Stimulated activated CD8-positive, alpha-beta memory T cell treated with anti-CD3 and anti-CD28 coated beads, Interleukin-4, amount 100 ng/mL, for 24 hours (primary cell): Measurements from ENCODE around the gene DCTN5.
"Not testable (repeated sequence)": the region's sequence is repeated elsewhere in the genome, so short reads cannot be mapped to it uniquely, and the experiment has no call there.

Experiments
- DNase-seq: peaks from one replicate; pipeline ENCODE4 v3.0.0-alpha.2; 2020; ENCODE audit warnings: low read depth

Gene DCTN5

DNA sequence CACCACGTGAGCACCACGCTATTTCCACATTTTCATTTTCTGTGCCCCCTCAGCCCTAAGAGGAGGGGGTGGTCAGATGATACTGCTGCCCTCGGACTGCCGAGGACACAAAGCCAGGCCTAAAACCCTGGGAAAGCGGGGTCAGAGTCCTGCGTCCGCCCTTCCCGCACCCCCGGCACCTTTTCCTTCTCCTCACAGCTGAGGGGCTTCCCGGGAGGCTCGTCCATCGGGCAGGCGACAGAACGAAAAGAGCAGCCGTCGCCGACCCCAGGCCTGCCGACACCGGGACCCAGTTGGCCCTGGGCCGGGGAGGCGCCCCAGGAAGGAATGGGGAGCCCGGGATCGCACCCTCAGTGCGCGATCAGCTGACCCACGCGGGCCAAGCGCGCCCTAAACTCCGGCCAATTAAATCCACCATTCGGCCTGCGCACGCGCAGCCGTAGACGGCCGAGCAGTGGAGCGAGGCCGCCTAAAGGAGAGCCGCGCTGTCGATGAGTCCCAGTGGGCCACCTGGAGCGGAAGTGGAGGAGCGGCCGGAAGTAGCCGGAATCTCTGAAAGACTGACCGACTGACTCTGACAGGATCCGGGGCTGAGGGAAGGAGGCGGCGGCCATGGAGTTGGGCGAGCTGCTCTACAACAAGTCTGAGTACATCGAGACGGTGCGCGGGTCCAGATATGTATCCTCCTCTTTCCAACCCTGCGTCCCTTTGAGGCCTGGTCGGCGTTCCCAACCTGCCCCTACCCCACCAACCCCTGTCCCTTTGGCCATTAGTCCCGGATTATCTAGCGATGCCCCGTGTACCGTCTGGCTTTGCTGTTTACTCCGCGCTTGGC lies at the start of gene DCTN5, which contains the start of gene PALB2:
DCTN5 (plus strand) TSS at position 536 of the 835 bp plus-strand sequence; CDS start at position 613, 77 bp downstream.
PALB2 (minus strand) TSS at position 380 of the 835 bp plus-strand sequence; CDS start at position 227, 153 bp downstream.
- peak; percentile 83 for DNase-seq

DNA sequence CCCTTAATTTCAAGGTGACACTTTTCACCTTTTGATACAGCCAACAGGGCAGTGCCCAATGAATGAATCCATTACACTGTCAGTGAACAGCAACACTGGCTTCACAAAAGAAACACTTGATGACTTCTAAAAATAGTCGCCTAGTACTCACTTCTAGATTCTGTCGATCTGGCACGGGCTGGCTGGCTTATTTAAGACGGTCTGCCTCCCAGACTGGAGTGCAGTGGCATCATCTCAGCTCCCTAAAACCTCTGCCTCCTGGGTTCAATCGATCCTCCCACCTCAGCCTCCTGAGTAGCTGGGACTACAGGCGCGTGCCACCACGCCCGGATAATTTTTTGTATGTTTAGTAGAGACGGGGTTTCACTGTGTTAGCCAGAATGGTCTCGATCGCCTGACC lies 47.1 kb upstream of the DCTN5 start:
- DNase-seq, result no peak

- no peak for DNase-seq
These were observed 45.9 kb upstream of the DCTN5 start for GRCh38 chr16:23595246-23595950.

GRCh38 chr16:23595951-23596720 lies 45.1 kb upstream of the DCTN5 start, which contains the start of gene NDUFAB1:
Gene NDUFAB1, minus strand, starts transcription at chr16:23596316. Its CDS starts 26 bp downstream, at chr16:23596290.
- DNase-seq, result peak; percentile 88

DNA sequence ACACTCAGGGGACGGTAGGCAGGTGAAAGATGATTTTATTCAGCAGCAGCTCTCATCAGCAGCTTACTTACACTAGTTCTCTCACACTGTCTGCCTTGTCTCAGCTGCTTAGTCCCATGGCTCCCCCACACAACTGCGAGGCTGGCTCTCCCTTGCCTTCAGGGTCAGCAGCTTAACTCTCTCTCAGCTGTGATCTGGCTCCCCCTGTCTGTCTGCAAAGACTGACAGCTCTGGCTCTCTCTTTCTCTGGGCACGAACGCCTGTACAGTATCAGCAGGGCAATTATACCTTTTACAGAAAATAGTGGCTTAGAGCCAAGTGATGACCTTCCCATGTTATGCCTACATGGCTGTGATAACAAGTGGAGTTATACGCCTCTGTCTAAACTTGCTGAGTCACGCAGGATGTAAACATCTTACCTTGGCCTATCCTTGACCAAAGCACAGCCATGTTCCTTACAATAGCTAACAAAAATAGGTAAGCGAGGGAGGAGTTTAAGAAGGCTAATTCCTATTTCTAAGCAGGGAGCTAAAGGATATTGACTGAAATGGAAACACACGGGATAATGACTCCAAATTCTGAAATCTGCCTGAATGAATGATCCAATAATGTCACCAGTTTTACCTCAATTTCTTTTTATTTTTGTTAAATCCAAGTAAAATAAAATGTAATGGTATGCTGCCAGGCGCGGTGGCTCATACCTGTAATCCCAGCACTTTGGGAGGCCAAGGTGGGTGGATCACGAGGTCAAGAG lies 44.1 kb upstream of the DCTN5 start:
- DNase-seq, result no peak

DNA sequence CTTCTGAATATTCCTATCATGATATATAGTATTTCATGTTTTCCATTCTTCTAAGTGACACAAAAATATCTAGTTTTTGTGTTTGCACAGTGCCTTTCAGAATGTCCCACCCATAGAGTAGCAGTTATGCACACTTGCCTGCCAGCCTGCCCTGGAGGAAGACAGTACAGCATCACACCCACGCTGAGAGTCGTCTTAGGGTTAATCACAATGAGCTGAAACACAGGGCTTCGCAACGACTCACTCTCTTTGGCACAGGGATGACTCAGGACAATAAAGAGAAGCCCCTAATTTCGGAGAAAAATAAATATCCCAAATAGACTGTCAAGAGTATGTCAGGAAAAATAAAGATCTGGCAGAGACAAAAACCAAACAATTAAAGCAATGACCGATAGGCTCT lies 33.5 kb upstream of the DCTN5 start:
- DNase-seq, result no peak

GRCh38 chr16:23608194-23608593 lies 33.1 kb upstream of the DCTN5 start:
- DNase-seq, result no peak

GRCh38 chr16:23609929-23610328 lies 31.3 kb upstream of the DCTN5 start:
- DNase-seq, result no peak

- DNase-seq, result not testable (repeated sequence)
These were observed 30.4 kb upstream of the DCTN5 start for GRCh38 chr16:23610905-23611304.

DNA sequence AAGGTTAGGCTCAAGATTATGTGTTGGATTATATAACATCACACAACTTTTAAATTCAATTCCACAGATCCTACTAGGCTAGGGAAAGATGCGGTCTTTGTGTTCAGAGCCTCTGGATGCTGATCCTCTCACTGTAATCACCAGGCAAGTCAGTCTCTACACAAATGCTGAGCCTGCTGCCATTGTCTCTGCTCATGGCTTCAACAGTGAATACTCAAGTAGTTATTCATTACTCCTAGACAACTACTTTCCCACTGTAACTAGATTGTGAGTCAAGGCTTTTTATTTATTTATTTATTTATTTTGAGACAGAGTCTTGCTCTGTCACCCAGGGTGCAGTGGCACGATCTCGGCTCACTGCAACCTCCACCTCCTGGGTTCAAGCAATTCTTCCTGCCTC lies 29.3 kb upstream of the DCTN5 start:
- no peak for DNase-seq

DNA sequence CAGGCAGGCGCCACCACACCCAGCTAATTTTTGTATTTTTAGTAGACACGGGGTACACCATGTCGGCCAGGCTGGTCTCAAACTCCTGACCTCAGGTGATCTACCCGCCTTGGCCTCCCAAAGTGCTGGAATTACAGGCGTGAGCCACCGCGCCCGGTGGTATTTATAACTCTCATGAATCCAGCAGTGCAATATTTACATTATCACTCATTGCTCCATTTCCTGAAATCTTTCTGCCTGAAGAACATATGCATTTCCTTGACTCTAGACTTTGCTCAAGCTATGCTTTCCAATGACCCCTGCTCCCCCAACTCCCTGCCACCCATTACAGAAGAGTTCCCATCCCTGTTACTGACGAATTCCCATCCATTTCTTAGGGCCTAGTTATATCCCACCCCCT lies 25.5 kb upstream of the DCTN5 start:
- DNase-seq, result no peak

DNA sequence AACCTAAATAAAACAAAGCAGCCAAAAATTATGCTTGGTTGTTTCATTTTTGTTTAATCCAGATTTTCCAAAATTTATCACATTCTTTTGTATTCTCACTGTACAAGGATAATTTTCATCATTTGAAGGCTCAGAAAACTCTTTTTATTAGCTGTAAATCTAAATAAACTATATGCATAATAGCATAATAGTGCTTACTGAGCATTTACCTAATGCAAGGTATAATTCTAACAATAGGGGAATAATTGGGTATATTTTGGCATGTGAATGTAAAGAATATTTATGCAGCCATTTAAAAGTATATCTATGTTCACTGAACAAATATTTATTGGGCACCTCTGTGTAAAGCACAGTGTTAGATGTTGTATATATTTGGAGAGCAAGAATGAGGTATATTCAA lies 17.2 kb upstream of the DCTN5 start:
- DNase-seq, result no peak

- no peak for DNase-seq
These were observed 11.8 kb upstream of the DCTN5 start for GRCh38 chr16:23629516-23629915.

- not testable (repeated sequence) for DNase-seq
These were observed 9.4 kb upstream of the DCTN5 start for GRCh38 chr16:23631874-23632273.

- DNase-seq, result no peak
These were observed 6.7 kb upstream of the DCTN5 start for GRCh38 chr16:23634461-23635036.

GRCh38 chr16:23635958-23636357 lies 5.3 kb upstream of the DCTN5 start:
- no peak for DNase-seq

DNA sequence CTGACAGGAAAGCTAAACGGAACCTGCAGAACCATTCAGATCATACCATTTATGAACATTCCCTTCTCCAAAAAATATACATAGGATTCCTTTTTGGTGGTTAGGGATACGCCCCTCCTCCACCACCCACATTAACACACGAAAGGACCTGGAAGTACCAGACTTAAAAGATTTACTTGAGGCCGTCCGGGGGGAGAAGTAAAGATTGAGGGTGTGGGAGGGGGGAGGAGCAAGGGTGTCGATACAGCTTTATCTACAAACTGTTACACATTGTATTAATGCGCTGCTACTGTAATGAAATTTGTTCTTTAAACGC lies 693 bp upstream of the DCTN5 start:
- DNase-seq, result no peak

DNA sequence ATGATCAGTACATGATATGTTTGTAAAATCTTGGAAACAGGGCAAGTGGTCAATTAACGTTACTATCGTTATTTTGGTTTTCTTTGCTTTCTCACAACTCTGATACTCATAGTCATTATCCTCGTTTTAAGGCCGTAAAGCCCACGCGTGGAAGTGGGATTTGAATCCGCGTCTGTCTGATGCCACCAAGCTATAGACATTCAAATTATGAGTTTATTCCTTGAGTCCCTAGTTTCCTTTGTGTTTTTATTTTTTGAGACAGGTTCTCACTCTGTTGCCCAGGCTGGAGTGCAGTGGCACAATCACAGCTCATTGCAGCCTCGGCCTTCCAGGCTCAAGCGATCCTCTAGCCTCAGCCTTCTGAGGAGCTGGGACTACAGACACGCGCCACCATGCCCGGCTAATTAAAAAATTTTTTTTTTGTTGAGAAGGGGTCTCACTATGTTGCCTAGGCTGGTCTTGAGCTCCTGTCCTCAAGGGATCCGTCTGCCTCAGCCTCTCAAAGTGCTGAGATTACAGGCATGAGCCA lies 1.0 kb downstream of the DCTN5 start:
- DNase-seq, result no peak

DNA sequence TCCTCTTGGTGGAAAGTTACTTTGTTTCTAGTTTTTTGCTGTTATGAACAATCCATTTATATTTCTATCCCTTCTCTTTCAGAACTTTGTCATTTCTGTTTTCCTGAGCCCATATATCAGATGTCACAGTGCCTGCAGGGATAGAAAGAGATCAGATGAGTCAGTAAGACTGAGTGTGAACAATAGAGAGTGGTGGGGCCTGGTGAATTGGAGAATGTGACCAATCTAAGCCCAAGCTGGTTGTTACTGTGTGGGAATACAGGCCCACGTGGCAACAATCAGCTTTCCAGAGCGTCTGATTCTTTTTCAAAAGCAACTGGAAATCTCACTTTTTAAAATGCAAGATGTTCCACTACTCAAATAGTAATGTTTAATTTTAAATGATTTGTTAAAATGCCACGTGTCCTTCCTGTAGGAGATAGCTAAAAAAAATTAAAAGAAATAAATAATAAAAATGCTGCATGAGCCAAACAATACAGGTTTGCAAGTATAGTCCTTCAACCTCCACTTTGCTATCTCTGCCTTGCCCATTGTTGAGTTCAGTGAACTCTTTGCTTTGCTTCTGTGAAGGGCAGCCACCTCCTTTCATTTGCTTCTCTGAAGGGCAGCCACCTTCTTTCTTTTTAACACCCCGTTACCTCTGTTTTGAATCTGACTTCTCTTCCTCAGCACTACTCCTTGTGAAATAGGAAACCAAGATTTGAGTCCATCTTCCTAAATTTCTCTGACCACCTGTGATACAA lies 9.6 kb downstream of the DCTN5 start:
- no peak for DNase-seq

- no peak for DNase-seq
These were observed 10.7 kb downstream of the DCTN5 start for GRCh38 chr16:23651943-23652468.
